ENCODE data around the gene LDB1. TPM values are rescaled to one million over a fixed set of nuclear protein-coding genes. Genes with fewer than 3 reads are reported as not detected.

Gene LDB1, protein sequence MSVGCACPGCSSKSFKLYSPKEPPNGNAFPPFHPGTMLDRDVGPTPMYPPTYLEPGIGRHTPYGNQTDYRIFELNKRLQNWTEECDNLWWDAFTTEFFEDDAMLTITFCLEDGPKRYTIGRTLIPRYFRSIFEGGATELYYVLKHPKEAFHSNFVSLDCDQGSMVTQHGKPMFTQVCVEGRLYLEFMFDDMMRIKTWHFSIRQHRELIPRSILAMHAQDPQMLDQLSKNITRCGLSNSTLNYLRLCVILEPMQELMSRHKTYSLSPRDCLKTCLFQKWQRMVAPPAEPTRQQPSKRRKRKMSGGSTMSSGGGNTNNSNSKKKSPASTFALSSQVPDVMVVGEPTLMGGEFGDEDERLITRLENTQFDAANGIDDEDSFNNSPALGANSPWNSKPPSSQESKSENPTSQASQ
- total RNA-seq: 100 to 1,000 TPM in 2 of 4 donors, 10 to 100 TPM in 2; 62.0 to 217 (median 96.0) TPM

DNA sequence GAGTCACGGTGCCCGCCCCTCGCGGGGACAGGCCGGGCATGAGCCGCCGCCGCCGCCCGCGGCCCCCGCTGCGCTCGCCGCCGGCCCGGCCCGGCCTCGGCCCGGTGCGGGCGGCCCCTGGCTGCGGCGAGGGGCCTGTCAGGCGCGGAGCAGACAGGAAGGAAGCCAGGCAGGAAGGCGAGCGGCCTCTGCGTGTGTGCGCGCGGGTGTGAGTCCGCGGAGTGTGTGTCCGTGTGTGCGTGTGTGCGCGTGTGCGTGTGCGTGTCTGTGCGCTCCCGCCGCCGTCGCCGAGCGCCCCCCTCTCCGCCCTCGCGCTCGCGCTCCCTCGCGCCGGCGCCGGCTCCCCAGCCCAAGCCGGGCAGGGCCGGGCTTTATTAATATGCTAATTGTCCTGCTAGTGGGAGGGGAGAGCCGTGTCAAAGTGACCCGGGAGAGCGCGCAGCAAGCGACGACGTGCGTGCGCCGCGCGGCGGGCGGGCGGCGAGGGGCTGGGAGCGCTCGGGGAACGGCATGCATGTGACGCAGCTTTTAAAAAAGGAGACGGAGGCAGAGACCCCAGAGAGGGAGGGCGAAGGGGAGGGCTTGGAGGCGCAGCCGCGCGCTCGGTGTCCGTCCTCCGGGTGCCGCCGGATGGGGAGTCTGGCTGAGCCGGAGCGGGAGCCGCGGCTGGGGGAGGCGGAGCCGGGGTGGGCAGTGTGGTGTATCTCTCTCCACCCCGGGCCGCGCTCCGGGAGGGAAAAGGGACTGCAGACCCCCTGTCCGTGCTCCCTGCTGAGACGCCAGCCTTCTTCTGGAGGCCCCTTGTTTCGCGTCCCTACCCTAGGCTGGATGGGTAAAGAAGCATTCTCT, at the start of gene LDB1:
LDB1 (minus strand) TSS at position 227 of the 849 bp plus-strand sequence. CDS start 258 bp downstream, outside the sequence.
- under 1% methylated on average over 54 of the region's 104 CpGs for WGBS
- Histone ChIP-seq H3K36me3 (no peaks in the 10 kb centered on the region), H3K9me3 (no peaks in the 10 kb centered on the region), H3K27me3 (no peaks in the 10 kb centered on the region), H3K4me1 (peaks cover 56% of the 10 kb centered on the region), H3K4me3 (peak within 1 kb of the TSS; percentile 73), H3K27ac (peak within 1 kb of the TSS; percentile 98)
- TF ChIP-seq POLR2A (IDR thresholded peaks at IDR 0.05) (peak; percentile 65 to 78), EP300 (IDR thresholded peaks at IDR 0.05) (no peak), POLR2AphosphoS5 (IDR thresholded peaks at IDR 0.05) (peak in 2 of 3 donors; percentile 50)
- TF ChIP-seq, protein P1, sequence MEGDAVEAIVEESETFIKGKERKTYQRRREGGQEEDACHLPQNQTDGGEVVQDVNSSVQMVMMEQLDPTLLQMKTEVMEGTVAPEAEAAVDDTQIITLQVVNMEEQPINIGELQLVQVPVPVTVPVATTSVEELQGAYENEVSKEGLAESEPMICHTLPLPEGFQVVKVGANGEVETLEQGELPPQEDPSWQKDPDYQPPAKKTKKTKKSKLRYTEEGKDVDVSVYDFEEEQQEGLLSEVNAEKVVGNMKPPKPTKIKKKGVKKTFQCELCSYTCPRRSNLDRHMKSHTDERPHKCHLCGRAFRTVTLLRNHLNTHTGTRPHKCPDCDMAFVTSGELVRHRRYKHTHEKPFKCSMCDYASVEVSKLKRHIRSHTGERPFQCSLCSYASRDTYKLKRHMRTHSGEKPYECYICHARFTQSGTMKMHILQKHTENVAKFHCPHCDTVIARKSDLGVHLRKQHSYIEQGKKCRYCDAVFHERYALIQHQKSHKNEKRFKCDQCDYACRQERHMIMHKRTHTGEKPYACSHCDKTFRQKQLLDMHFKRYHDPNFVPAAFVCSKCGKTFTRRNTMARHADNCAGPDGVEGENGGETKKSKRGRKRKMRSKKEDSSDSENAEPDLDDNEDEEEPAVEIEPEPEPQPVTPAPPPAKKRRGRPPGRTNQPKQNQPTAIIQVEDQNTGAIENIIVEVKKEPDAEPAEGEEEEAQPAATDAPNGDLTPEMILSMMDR (IDR thresholded peaks at IDR 0.05): peak in 1 of 2 donors; percentile 11
- DNase-seq (ENCODE audit: low spot score in 2 of 2): peak; percentile 86 to 87

DNA sequence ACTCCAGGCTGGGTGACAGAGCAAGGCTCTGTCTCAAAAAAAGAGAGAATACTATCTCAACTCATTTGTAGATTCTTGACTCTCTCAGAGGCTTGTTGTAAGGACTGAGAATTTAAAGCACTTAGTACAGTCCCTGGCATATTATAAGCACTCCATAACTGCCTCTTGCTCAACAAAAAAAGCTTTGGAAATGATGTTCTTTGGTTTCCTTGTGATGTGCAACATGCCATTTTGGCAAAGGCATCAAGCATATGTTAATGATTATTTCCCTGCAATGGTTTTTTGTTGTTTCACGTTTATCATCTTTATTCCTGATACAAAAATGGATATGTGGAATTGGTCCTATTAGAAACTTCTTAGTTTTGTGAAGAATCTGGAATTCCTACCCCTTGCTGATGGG, 47.7 kb upstream of the LDB1 start:
- H3K4me1 ChIP-seq: peaks cover 8% of the 10 kb centered on the region
- no peaks in the 10 kb centered on the region for H3K9me3 ChIP-seq
- DNase-seq (ENCODE audit: low spot score in 2 of 2): no peak
- 38% methylated on average over 1 of the region's 1 CpG for WGBS
- H3K27me3 ChIP-seq: no peaks in the 10 kb centered on the region
- H3K36me3 ChIP-seq: peaks cover 15% of the 10 kb centered on the region
- H3K27ac ChIP-seq: no peak overlapping the region
- TF ChIP-seq, protein P1 (IDR thresholded peaks at IDR 0.05): no peak
- TF ChIP-seq POLR2AphosphoS5 (IDR thresholded peaks at IDR 0.05): no peak
- no peak overlapping the region for H3K4me3 ChIP-seq

DNA sequence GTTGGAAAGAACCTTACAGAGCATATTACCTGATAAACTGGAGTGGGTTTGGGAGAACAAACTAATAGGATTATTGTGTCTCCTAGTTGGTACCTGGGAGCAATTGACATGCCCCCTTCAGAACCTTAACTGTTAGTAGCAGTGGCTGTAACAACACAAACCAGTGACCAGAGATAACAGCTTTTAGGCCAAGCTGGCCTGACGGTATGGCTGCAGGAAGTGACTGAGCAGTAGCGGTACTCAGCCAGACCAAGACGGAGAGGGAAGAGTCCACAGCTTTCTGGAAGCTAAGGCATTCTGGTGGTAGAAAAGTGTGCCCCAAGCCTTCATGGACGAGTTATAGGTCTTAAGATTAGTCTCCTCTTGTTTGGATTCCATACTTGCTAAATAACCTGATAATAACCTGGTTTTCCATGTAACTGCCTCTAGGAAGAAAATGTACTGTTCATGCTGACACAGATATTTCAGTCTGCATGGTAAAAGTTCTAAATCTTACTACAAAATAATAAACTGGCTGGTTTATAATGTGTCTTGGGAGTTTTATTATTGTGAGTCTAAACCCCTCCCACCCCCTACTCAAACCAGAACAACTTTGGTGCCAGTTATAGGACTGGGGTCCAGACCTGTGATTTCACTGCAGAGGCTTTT, 43.3 kb upstream of the LDB1 start:
- no peak overlapping the region for H3K27ac ChIP-seq
- no peaks in the 10 kb centered on the region for H3K27me3 ChIP-seq
- no peak for DNase-seq (ENCODE audit: low spot score in 2 of 2)
- H3K4me3 ChIP-seq: no peak overlapping the region
- peaks cover 3% of the 10 kb centered on the region for H3K4me1 ChIP-seq
- WGBS: 83% methylated on average over 4 of the region's 4 CpGs
- H3K9me3 ChIP-seq: no peaks in the 10 kb centered on the region
- H3K36me3 ChIP-seq: peaks cover 59% of the 10 kb centered on the region
- TF ChIP-seq, protein P1 (IDR thresholded peaks at IDR 0.05): no peak
- TF ChIP-seq EP300 (IDR thresholded peaks at IDR 0.05) (no peak), POLR2A (IDR thresholded peaks at IDR 0.05) (no peak), POLR2AphosphoS5 (IDR thresholded peaks at IDR 0.05) (no peak)

GRCh38 chr10:102159831-102160230, 39.7 kb upstream of the LDB1 start:
- Histone ChIP-seq H3K27ac (no peak overlapping the region), H3K4me3 (no peak overlapping the region), H3K27me3 (no peaks in the 10 kb centered on the region), H3K4me1 (no peaks in the 10 kb centered on the region), H3K36me3 (peaks cover 94% of the 10 kb centered on the region), H3K9me3 (no peaks in the 10 kb centered on the region)
- no peak for DNase-seq (ENCODE audit: low spot score in 2 of 2)
- 95% methylated on average over 4 of the region's 4 CpGs for WGBS
- TF ChIP-seq EP300 (IDR thresholded peaks at IDR 0.05) (no peak), POLR2A (IDR thresholded peaks at IDR 0.05) (no peak), POLR2AphosphoS5 (IDR thresholded peaks at IDR 0.05) (no peak)
- TF ChIP-seq, protein P1 (IDR thresholded peaks at IDR 0.05): no peak

Measured in suprapubic skin (tissue), 4 donors.